Mucosa of descending colon (tissue), 3 donors: ENCODE results near the gene HEBP2. TPM values are rescaled to one million over a fixed set of nuclear protein-coding genes. Genes with fewer than 3 reads are reported as not detected.
"Not testable (repeated sequence)": the region's sequence is repeated elsewhere in the genome, so short reads cannot be mapped to it uniquely, and the experiment has no call there.

Experiments used
- ATAC-seq: fragments of 200-7000 bp; cut with Tn5 transposase; one replicate; pipeline ENCODE4 v1.9.1; 2020; ENCODE audit warnings: mild to moderate bottlenecking, moderate library complexity
- DNase-seq, 3 donors: peaks; one replicate each; pipeline ENCODE4 v3.0.0-alpha.2; 2020
- H3K36me3 ChIP-seq: fragments of 200-600 bp; one replicate; pipeline ENCODE4 v1.8.0; 2021; ENCODE audit warnings: low read depth, mild to moderate bottlenecking
- H3K4me1 ChIP-seq: fragments of 200-600 bp; one replicate; pipeline ENCODE4 v1.8.0; 2021; ENCODE audit warnings: low read depth, mild to moderate bottlenecking
- H3K4me3 ChIP-seq: fragments of 200-600 bp; one replicate; pipeline ENCODE4 v1.8.0; 2021; ENCODE audit warnings: mild to moderate bottlenecking
- H3K9me3 ChIP-seq: fragments of 200-600 bp; one replicate; pipeline ENCODE4 v1.8.0; 2021; ENCODE audit warnings: mild to moderate bottlenecking
- CTCF ChIP-seq: fragments of 200-600 bp; IDR thresholded peaks from one replicate; pipeline ENCODE4 v1.8.0; 2022; ENCODE audit warnings: antibody characterized with exemption, mild to moderate bottlenecking
- intact Hi-C, 2 donors: fragments of 100-400 bp; cut with DNase I in 1 of 2; cut with micrococcal nuclease in 1 of 2; formaldehyde crosslinking; loops; one replicate each; pipeline versions ENCODE4 v1.11.0 to v1.11.1; 2022; cut with DNase I, micrococcal nuclease
- long read RNA-seq, 2 donors: library from polyadenylated mRNA; unstranded; transcript quantifications; one replicate each; pipeline ENCODE4 v2.0.0, GENCODE V29; 2019 to 2021
- total RNA-seq, 3 donors: library from RNA; stranded (reverse); fragmentation: NEBNext Ultra II Directional in 2 of 3; extraction: Animal tissue kit (Norgen Biotek cat#: 25700) in 2 of 3; gene quantifications; one replicate each; pipeline versions ENCODE4 v1.2.1 to v1.2.4, GENCODE V29; 2021 to 2023
- donor health status: DM: no; HTN: no; CAD: no; lungs with moderate emphysema.
- donor health status: DM: no; HTN: no; CAD: no.
- donor health status: DM: no; HTN: yes; CAD: no.

HEBP2 gene
- total RNA-seq, result 100 to 1,000 TPM in 1 of 3 donors, 10 to 100 TPM in 2; 78.5 to 101 (median 88.7) TPM
- long read RNA-seq, donor 1, full-length matches to known transcripts, result 153 of 167 reads
- long read RNA-seq, donor 1, partial matches to known transcripts, result 5 of 167 reads
- long read RNA-seq, donor 1, other reads (novel, unspliced or antisense), result 9 of 167 reads
- long read RNA-seq, donor 2, full-length matches to known transcripts, result 12 of 52 reads
- long read RNA-seq, donor 2, partial matches to known transcripts, result 18 of 52 reads
- long read RNA-seq, donor 2, other reads (novel, unspliced or antisense), result 22 of 52 reads

GRCh38 chr6:138403801-138404665 is at the start of gene HEBP2:
Gene HEBP2 (plus strand): TSS chr6:138404223. CDS start chr6:138404496, 273 bp downstream.
- intact Hi-C loops, result loop anchor here in 1 of 2 donors (10.0 kb wide), 1 partner anchor 289 kb away; no protein-coding TSS in a partner anchor
- peak; percentile 94 for ATAC-seq

GRCh38 chr6:138357928-138358327 is 46.1 kb upstream of the HEBP2 start:
- no peaks in the 10 kb centered on the region for H3K9me3 ChIP-seq
- ATAC-seq (no peak), DNase-seq (no peak)
- H3K4me3 ChIP-seq, result no peak overlapping the region
- no peaks in the 10 kb centered on the region for H3K36me3 ChIP-seq
- TF ChIP-seq CTCF, result no peak
- H3K4me1 ChIP-seq, result no peaks in the 10 kb centered on the region
- intact Hi-C loops, result no loop called here

More at GRCh38 chr6:138403801-138404665, at the start of gene HEBP2:
- Histone ChIP-seq H3K36me3 (no peaks in the 10 kb centered on the region), H3K9me3 (no peaks in the 10 kb centered on the region), H3K4me1 (peaks cover 12% of the 10 kb centered on the region), H3K4me3 (peak within 1 kb of the TSS; percentile 84)
- peak; percentile 25 for TF ChIP-seq CTCF
- DNase-seq, result peak; percentile 98 to 99 (median 98)

GRCh38 chr6:138368684-138369083 is 35.3 kb upstream of the HEBP2 start:
- ATAC-seq, intact Hi-C loops, H3K4me3 ChIP-seq, H3K36me3 ChIP-seq, DNase-seq, H3K4me1 ChIP-seq, H3K9me3 ChIP-seq: not testable (repeated sequence)

GRCh38 chr6:138370631-138371451 is 33.2 kb upstream of the HEBP2 start:
- intact Hi-C loops, result no loop called here
- H3K36me3 ChIP-seq, result no peaks in the 10 kb centered on the region
- no peaks in the 10 kb centered on the region for H3K9me3 ChIP-seq
- DNase-seq (no peak), ATAC-seq (no peak)
- no peaks in the 10 kb centered on the region for H3K4me1 ChIP-seq
- no peak overlapping the region for H3K4me3 ChIP-seq
- no peak for TF ChIP-seq CTCF

- intact Hi-C loops, result no loop called here
- ATAC-seq (no peak), DNase-seq (no peak)
- no peak for TF ChIP-seq CTCF
- H3K4me3 ChIP-seq, result no peak overlapping the region
- H3K9me3 ChIP-seq, result no peaks in the 10 kb centered on the region
- H3K4me1 ChIP-seq, result no peaks in the 10 kb centered on the region
- H3K36me3 ChIP-seq, result no peaks in the 10 kb centered on the region
These were observed 32.6 kb upstream of the HEBP2 start for GRCh38 chr6:138371452-138371711.
